OCI-LY1 (cell line): Measurements from ENCODE around the gene SEMG1.

Experiments used
- H2AFZ ChIP-seq: fragments of 200-600 bp; sonication (generic), shearing (Covaris generic); 2 replicates; pipeline ENCODE4 v1.6.0; 2014; ENCODE audit warnings: antibody characterized with exemption, mild to moderate bottlenecking, low read length
- H3F3A ChIP-seq: fragments of 200-600 bp; sonication (generic), shearing (Covaris generic); 2 replicates; pipeline ENCODE4 v1.6.0; 2014; ENCODE audit warnings: mild to moderate bottlenecking, antibody characterized with exemption, low read length, moderate library complexity; ENCODE audit not compliant: insufficient read depth
- H3K27ac ChIP-seq: fragments of 200-600 bp; sonication (generic); 2 replicates; pipeline ENCODE4 v1.5.1; 2014; ENCODE audit warnings: low read length, mixed run types, mild to moderate bottlenecking, low read depth; ENCODE audit not compliant: poor library complexity, severe bottlenecking
- H3K27me3 ChIP-seq: fragments of 200-600 bp; sonication (generic); 2 replicates; pipeline ENCODE4 v1.6.0; 2014; ENCODE audit warnings: antibody characterized with exemption, mild to moderate bottlenecking, low read length, moderate library complexity; ENCODE audit not compliant: insufficient read depth
- H3K36me3 ChIP-seq: fragments of 200-600 bp; sonication (generic); 2 replicates; pipeline ENCODE4 v1.6.1; 2014; ENCODE audit warnings: mild to moderate bottlenecking, antibody characterized with exemption, low read length, moderate library complexity, mixed read lengths; ENCODE audit not compliant: insufficient read depth
- H3K4me1 ChIP-seq: fragments of 200-600 bp; sonication (generic); 2 replicates; pipeline ENCODE4 v1.5.1; 2014; ENCODE audit warnings: mild to moderate bottlenecking, low read length, moderate library complexity; ENCODE audit not compliant: insufficient read depth, severe bottlenecking
- H3K4me2 ChIP-seq: fragments of 200-600 bp; sonication (generic), shearing (Covaris generic); 2 replicates; pipeline ENCODE4 v1.6.1; 2014; ENCODE audit warnings: low read length
- H3K4me3 ChIP-seq: fragments of 200-600 bp; sonication (generic); 2 replicates; pipeline ENCODE4 v1.5.1; 2014; ENCODE audit warnings: low read length, low read depth, mild to moderate bottlenecking, mixed read lengths; ENCODE audit not compliant: poor library complexity, severe bottlenecking
- H3K79me2 ChIP-seq: fragments of 200-600 bp; shearing (Covaris generic); 2 replicates; pipeline ENCODE4 v1.6.1; 2016; ENCODE audit warnings: mixed run types, low read length, mixed read lengths; ENCODE audit not compliant: insufficient read depth
- H3K9ac ChIP-seq: fragments of 200-600 bp; sonication (generic), shearing (Covaris generic); 2 replicates; pipeline ENCODE4 v1.6.1; 2014; ENCODE audit warnings: mild to moderate bottlenecking, low read length, mixed read lengths
- H3K9me2 ChIP-seq: fragments of 200-600 bp; sonication (generic), shearing (Covaris generic); 2 replicates; pipeline ENCODE4 v1.6.1; 2014; ENCODE audit warnings: low read depth, mild to moderate bottlenecking, low read length, mixed read lengths
- H3K9me3 ChIP-seq: fragments of 200-600 bp; shearing (Covaris generic); 2 replicates; pipeline ENCODE4 v1.6.1; 2014; ENCODE audit warnings: low read length, mixed read lengths
- H4K20me1 ChIP-seq: fragments of 200-600 bp; sonication (generic), shearing (Covaris generic); 2 replicates; pipeline ENCODE4 v1.6.0; 2016; ENCODE audit warnings: mild to moderate bottlenecking, low read length; ENCODE audit not compliant: insufficient read depth
- EZH2 ChIP-seq: fragments of 200-600 bp; sonication (generic), shearing (Covaris generic); IDR thresholded peaks from 2 replicates; pipeline ENCODE4 v1.8.0; 2017; ENCODE audit warnings: borderline replicate concordance, mixed run types, mild to moderate bottlenecking, antibody characterized with exemption, low read length, moderate library complexity, mixed read lengths
- TF ChIP-seq, protein P1 (sequence below): fragments of 200-600 bp; sonication (generic), shearing (Covaris generic); IDR thresholded peaks from 2 replicates; pipeline ENCODE4 v1.5.1; 2017; ENCODE audit warnings: mild to moderate bottlenecking, antibody characterized with exemption, low read length, moderate library complexity, mixed read lengths

The SEMG1 gene

DNA sequence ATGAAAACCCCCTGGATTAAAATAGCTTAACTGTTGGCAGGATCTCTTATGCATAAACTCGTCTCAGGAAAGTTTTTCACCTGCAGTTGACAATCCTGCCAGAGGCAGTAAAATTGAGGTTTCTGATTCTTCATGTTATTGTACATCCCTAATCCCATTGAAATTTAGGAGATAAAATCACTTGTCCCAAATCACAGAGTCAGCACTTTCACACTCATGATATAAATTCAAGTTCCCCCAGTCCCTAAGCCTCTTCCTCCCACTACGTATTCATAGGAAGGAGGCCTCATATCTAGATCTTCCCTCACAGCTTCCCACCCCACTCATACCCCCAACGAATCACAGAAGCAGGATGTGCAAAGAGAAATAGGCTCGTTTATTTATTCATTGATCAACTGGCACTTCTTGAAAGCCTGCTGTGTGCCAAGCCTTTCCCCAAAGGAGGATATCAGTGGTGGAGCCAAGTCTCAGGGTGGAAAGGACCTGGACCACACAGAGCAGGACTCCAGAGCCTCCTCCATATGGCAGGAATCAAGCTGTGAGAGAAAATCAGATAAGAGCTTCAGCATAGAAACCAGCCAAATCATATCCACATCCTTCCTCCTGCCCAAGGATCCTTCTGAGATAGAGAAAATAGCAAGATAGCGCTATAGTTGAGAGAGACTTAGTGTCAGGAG lies 45.2 kb downstream of the SEMG1 start:
- Histone ChIP-seq H3K27me3 (no peaks in the 10 kb centered on the region), H4K20me1 (no peaks in the 10 kb centered on the region), H3K9me3 (no peaks in the 10 kb centered on the region), H3K4me2 (no peak overlapping the region), H3K4me1 (no peaks in the 10 kb centered on the region), H2AFZ (no peak overlapping the region), H3K27ac (no peak overlapping the region), H3K79me2 (no peaks in the 10 kb centered on the region), H3K9me2 (no peaks in the 10 kb centered on the region), H3F3A (no peaks in the 10 kb centered on the region), H3K4me3 (no peak overlapping the region), H3K9ac (no peak overlapping the region), H3K36me3 (no peaks in the 10 kb centered on the region)
- no peak for TF ChIP-seq EZH2
- TF ChIP-seq, protein P1, sequence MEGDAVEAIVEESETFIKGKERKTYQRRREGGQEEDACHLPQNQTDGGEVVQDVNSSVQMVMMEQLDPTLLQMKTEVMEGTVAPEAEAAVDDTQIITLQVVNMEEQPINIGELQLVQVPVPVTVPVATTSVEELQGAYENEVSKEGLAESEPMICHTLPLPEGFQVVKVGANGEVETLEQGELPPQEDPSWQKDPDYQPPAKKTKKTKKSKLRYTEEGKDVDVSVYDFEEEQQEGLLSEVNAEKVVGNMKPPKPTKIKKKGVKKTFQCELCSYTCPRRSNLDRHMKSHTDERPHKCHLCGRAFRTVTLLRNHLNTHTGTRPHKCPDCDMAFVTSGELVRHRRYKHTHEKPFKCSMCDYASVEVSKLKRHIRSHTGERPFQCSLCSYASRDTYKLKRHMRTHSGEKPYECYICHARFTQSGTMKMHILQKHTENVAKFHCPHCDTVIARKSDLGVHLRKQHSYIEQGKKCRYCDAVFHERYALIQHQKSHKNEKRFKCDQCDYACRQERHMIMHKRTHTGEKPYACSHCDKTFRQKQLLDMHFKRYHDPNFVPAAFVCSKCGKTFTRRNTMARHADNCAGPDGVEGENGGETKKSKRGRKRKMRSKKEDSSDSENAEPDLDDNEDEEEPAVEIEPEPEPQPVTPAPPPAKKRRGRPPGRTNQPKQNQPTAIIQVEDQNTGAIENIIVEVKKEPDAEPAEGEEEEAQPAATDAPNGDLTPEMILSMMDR = no peak

GRCh38 chr20:45253261-45253660 lies 46.4 kb downstream of the SEMG1 start:
- H3K27me3 ChIP-seq = no peaks in the 10 kb centered on the region
- TF ChIP-seq, protein P1 = no peak
- no peak for TF ChIP-seq EZH2
- H3K4me3 ChIP-seq = no peak overlapping the region
- H3K27ac ChIP-seq = no peak overlapping the region
- no peaks in the 10 kb centered on the region for H3K4me1 ChIP-seq
- no peaks in the 10 kb centered on the region for H3F3A ChIP-seq
- H3K9me3 ChIP-seq = no peaks in the 10 kb centered on the region
- H3K36me3 ChIP-seq = no peaks in the 10 kb centered on the region
- no peak overlapping the region for H3K4me2 ChIP-seq
- H4K20me1 ChIP-seq = no peaks in the 10 kb centered on the region
- no peaks in the 10 kb centered on the region for H3K79me2 ChIP-seq
- no peak overlapping the region for H2AFZ ChIP-seq
- no peak overlapping the region for H3K9ac ChIP-seq
- H3K9me2 ChIP-seq = no peaks in the 10 kb centered on the region

GRCh38 chr20:45254383-45255262 lies 47.8 kb downstream of the SEMG1 start, which contains the start of gene SLPI:
TSS of gene SLPI (minus strand) at chr20:45254564. CDS start at chr20:45254543, 21 bp downstream.
- no peak within 1 kb of the TSS for H2AFZ ChIP-seq
- H3K9me2 ChIP-seq = no peaks in the 10 kb centered on the region

More at GRCh38 chr20:45254383-45255262, 47.8 kb downstream of the SEMG1 start, which contains the start of gene SLPI:
- H3K27me3 ChIP-seq = 0 out of 2 replicates have a peak, but pooled peaks cover 2% of the 10 kb centered on the region
- H3K4me2 ChIP-seq = no peak within 1 kb of the TSS
- no peak within 1 kb of the TSS for H3K27ac ChIP-seq
- no peaks in the 10 kb centered on the region for H3K36me3 ChIP-seq
- no peaks in the 10 kb centered on the region for H3K9me3 ChIP-seq
- no peak within 1 kb of the TSS for H3K4me3 ChIP-seq
- H3K79me2 ChIP-seq = no peaks in the 10 kb centered on the region
- no peak for TF ChIP-seq EZH2
- TF ChIP-seq, protein P1 = no peak
- no peaks in the 10 kb centered on the region for H3F3A ChIP-seq
- no peaks in the 10 kb centered on the region for H4K20me1 ChIP-seq
- H3K4me1 ChIP-seq = no peaks in the 10 kb centered on the region
- H3K9ac ChIP-seq = no peak within 1 kb of the TSS
